Prostate gland (tissue), 2 donors: ENCODE results near the gene CCDC86.

Experiments used
- POLR2A ChIP-seq: fragments of 450-650 bp; IDR thresholded peaks from one replicate; pipeline ENCODE4 v1.6.1; 2016; ENCODE audit warnings: antibody characterized with exemption, mild to moderate bottlenecking
- POLR2AphosphoS5 ChIP-seq: sonication (generic); formaldehyde crosslinking; IDR thresholded peaks from one replicate; pipeline ENCODE4 v1.6.1; 2017; ENCODE audit warnings: antibody characterized with exemption
- TF ChIP-seq, protein P1 (sequence below), 4 experiments: fragments of 200-600 bp in 2 of 4; fragments of 450-650 bp in 2 of 4; sonication (generic) in 2 of 4; IDR thresholded peaks; 1 replicate in 3 of 4; 2 replicates in 1 of 4; pipeline ENCODE4 v1.5.1; 2016 to 2019; ENCODE audit warnings: antibody characterized with exemption in 4 of 4, mild to moderate bottlenecking in 2 of 4, moderate library complexity in 2 of 4

DNA sequence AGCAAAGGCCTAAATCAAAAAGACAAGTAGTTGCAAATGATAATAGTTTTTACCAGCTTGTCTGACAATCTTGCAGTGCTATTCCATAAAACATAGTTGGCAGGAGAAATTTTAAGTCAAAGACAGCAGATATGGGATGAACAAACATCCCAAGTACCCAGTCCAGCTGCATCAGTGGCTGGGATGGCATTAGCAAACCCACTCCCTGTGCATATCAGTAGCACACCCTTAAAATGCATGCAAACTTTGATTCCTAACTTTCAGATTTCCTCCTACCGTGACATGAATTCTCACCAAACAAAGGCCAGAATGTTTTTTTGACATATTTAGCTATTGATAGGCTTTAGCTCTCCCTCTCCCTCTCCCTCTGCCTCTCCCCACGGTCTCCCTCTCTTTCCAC is 27.8 kb upstream of the CCDC86 start:
- TF ChIP-seq, protein P1, sequence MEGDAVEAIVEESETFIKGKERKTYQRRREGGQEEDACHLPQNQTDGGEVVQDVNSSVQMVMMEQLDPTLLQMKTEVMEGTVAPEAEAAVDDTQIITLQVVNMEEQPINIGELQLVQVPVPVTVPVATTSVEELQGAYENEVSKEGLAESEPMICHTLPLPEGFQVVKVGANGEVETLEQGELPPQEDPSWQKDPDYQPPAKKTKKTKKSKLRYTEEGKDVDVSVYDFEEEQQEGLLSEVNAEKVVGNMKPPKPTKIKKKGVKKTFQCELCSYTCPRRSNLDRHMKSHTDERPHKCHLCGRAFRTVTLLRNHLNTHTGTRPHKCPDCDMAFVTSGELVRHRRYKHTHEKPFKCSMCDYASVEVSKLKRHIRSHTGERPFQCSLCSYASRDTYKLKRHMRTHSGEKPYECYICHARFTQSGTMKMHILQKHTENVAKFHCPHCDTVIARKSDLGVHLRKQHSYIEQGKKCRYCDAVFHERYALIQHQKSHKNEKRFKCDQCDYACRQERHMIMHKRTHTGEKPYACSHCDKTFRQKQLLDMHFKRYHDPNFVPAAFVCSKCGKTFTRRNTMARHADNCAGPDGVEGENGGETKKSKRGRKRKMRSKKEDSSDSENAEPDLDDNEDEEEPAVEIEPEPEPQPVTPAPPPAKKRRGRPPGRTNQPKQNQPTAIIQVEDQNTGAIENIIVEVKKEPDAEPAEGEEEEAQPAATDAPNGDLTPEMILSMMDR (IDR thresholded peaks at IDR 0.05): no peak
- TF ChIP-seq POLR2A: no peak
- TF ChIP-seq POLR2AphosphoS5: no peak
